Calu3 (cell line): Measurements from ENCODE around the gene ST14. TPM values are rescaled to one million over a fixed set of nuclear protein-coding genes. Genes with fewer than 3 reads are reported as not detected.

ENCODE experiments used
- Bru-seq: library from RNA; stranded (reverse); fragments of 400-500 nt; gene quantifications from one replicate; lab custom pipeline; 2021; lab: Mats Ljungman, UMichigan
- BruChase-seq, 2 experiments: library from RNA; stranded (reverse); fragments of 400-500 nt; gene quantifications; one replicate each; lab custom pipeline; 2021; lab: Mats Ljungman, UMichigan
- BruUV-seq: library from RNA; stranded (reverse); fragments of 400-500 nt; replicated peaks from 2 replicates; lab custom pipeline; 2021; lab: Mats Ljungman, UMichigan
- CTCF ChIA-PET: fragments of 300-600 bp; sonication (Branson Sonifier 250); formaldehyde crosslinking; loops from one replicate; lab custom pipeline; 2022; ENCODE audit warnings: antibody characterized with exemption; lab: Charles Lee
- DNase-seq: peaks from one replicate; pipeline ENCODE4 v3.0.0; 2022
- H3K27ac Mint-ChIP-seq: one replicate; pipeline ENCODE4 v1.8.0; 2022; ENCODE audit warnings: mixed read lengths; ENCODE audit not compliant: unreplicated experiment
- H3K27me3 Mint-ChIP-seq: one replicate; pipeline ENCODE4 v1.8.0; 2022; ENCODE audit warnings: mixed read lengths; ENCODE audit not compliant: unreplicated experiment
- H3K36me3 Mint-ChIP-seq: one replicate; pipeline ENCODE4 v1.8.0; 2022; ENCODE audit warnings: mild to moderate bottlenecking, moderate library complexity, mixed read lengths; ENCODE audit not compliant: insufficient read depth, unreplicated experiment
- H3K4me1 Mint-ChIP-seq: one replicate; pipeline ENCODE4 v1.8.0; 2022; ENCODE audit warnings: mild to moderate bottlenecking, low read depth, mixed read lengths; ENCODE audit not compliant: unreplicated experiment
- H3K4me3 Mint-ChIP-seq: one replicate; pipeline ENCODE4 v1.8.0; 2022; ENCODE audit warnings: mild to moderate bottlenecking, low read depth, moderate library complexity, mixed read lengths; ENCODE audit not compliant: unreplicated experiment
- H3K9me3 Mint-ChIP-seq: one replicate; pipeline ENCODE4 v1.8.0; 2022; ENCODE audit warnings: low read depth, mixed read lengths; ENCODE audit not compliant: unreplicated experiment
- CTCF ChIP-seq: fragments of 200-600 bp; IDR thresholded peaks from one replicate; pipeline ENCODE4 v1.8.0; 2022; ENCODE audit warnings: antibody characterized with exemption; ENCODE audit not compliant: unreplicated experiment
- intact Hi-C: fragments of 100-400 bp; cut with micrococcal nuclease; formaldehyde crosslinking; loops from one replicate; pipeline ENCODE4 v1.10.0; 2022; ENCODE audit not compliant: unreplicated experiment
- long read RNA-seq: library from polyadenylated mRNA; stranded (forward); transcript quantifications from one replicate; pipeline ENCODE4 v2.0.0, GENCODE V29; 2022
- total RNA-seq: library from RNA; stranded (reverse); gene quantifications from 2 replicates; pipeline ENCODE4 v1.2.3, GENCODE V29; 2022

The ST14 gene
- total RNA-seq, result 153 and 174 TPM in 2 replicates
- percentile 82 among the genes with signal in this experiment for Bru-seq, nascent RNA
- BruChase-seq, experiment 1, labeled RNA remaining after a 6-hour chase, result percentile 83 among the genes with signal in this experiment
- percentile 73 among the genes with signal in this experiment for BruChase-seq, experiment 2, labeled RNA remaining after a 2-hour chase
- long read RNA-seq, transcript ST14-201 (19 exons, 3,539 nt), result major isoform, 231 of 349 reads
- long read RNA-seq, partial matches to known transcripts, result 87 of 349 reads
- long read RNA-seq, other reads (novel, unspliced or antisense), result 31 of 349 reads

DNA sequence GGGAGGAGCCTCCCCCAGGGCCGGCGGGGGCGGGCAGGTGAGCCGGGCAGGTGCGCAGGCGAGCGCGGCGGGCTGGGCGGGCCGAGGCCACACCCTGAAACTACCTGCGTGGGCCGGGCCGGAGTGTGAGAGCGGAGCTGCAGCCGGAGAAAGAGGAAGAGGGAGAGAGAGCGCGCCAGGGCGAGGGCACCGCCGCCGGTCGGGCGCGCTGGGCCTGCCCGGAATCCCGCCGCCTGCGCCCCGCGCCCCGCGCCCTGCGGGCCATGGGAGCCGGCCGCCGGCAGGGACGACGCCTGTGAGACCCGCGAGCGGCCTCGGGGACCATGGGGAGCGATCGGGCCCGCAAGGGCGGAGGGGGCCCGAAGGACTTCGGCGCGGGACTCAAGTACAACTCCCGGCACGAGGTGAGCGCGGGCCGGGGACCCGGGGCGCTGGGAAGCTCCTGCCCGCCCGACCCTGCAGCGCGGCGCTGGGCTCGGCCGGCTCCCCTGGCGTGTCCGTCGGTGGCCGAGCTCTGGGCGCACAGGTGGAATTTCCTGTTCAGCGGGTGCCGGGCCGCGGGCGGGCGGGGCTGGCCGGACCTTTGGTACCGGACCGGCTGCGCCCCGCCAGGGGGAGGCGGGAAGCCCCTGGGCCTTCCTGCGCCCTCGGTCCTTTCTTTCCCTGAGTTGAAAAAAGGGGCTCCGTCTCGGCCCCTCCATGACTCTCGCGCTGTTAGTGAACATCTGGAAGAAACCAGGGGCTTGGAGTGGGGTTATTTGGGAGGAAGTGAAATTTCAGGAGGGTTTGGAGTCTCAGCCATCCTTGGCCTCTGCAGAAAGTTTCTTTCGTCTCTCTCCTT is at the start of gene ST14:
Gene ST14, plus strand, starts transcription at position 126 of the 841 bp plus-strand sequence. Its CDS starts 198 bp downstream, at position 324.
- H3K9me3 Mint-ChIP-seq, result no peaks in the 10 kb centered on the region
- peaks cover 54% of the 10 kb centered on the region for H3K4me1 Mint-ChIP-seq
- H3K27me3 Mint-ChIP-seq, result no peaks in the 10 kb centered on the region
- H3K4me3 Mint-ChIP-seq, result peak within 1 kb of the TSS; percentile 82
- no peak for TF ChIP-seq CTCF
- BruUV-seq, result no TSS peak
- CTCF ChIA-PET, result interaction anchor here (0.9 to 2.5 kb wide), 2 partner anchors 10 to 14 kb away, joined by 3 to 14 read pairs; no protein-coding TSS in a partner anchor
- DNase-seq, result peak; percentile 81
- intact Hi-C loops, result no loop called here
- peaks cover 57% of the 10 kb centered on the region for H3K36me3 Mint-ChIP-seq
- peak within 1 kb of the TSS; percentile 83 for H3K27ac Mint-ChIP-seq

GRCh38 chr11:130110339-130111108 is 49.1 kb upstream of the ST14 start:
- BruUV-seq, result no TSS peak
- H3K36me3 Mint-ChIP-seq, result peaks cover 4% of the 10 kb centered on the region
- CTCF ChIA-PET, result interaction anchor here (0.6 to 0.7 kb wide), 2 partner anchors 9 to 77 kb away, joined by 4 read pairs; no protein-coding TSS in a partner anchor
- intact Hi-C loops, result no loop called here
- H3K4me3 Mint-ChIP-seq, result no peak overlapping the region
- no peaks in the 10 kb centered on the region for H3K4me1 Mint-ChIP-seq
- H3K27me3 Mint-ChIP-seq, result no peaks in the 10 kb centered on the region
- DNase-seq, result no peak
- no peak overlapping the region for H3K27ac Mint-ChIP-seq
- no peak for TF ChIP-seq CTCF
- H3K9me3 Mint-ChIP-seq, result no peaks in the 10 kb centered on the region

DNA sequence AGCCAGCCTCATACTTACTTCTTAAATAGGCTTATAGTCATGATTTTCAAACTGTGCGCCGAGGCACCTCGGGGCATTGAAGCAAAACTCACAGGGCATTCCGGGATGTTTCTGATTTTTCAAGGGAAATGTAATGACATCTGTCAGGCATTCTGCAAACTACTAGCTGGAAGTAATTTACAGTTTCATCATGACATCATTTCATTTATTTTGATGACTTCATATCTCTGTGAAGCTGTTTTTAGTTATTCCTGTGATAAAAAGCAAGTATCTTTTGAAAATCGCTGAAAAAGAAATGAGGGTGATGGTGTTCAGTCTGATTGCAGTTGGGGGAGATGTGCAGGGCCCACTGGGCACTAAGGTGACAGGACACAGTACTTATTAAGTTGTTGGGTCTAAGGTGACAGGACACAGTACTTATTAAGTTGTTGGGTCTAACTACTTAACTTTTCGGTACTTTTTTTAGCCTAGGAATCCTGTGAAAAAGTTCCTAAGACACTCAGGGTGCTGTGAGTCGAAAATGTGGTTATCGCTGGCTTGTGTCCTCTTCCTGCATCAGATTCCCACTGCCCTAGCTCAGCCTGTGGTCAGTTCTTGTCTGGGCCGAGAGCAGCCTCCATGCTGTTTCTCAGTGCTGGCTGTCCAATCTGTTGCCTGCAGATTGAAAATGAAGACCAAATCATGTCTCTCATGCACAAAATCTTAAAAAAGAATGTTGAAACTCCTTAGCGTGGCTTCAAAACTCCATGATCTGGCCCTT is 47.3 kb upstream of the ST14 start:
- no peaks in the 10 kb centered on the region for H3K4me1 Mint-ChIP-seq

More for the DNA sequence above, 47.3 kb upstream of the ST14 start:
- no peaks in the 10 kb centered on the region for H3K9me3 Mint-ChIP-seq
- H3K27ac Mint-ChIP-seq, result no peak overlapping the region
- BruUV-seq, result no TSS peak
- CTCF ChIA-PET, result no interaction called here
- H3K36me3 Mint-ChIP-seq, result peaks cover 4% of the 10 kb centered on the region
- no peak overlapping the region for H3K4me3 Mint-ChIP-seq
- no peak for TF ChIP-seq CTCF
- no peaks in the 10 kb centered on the region for H3K27me3 Mint-ChIP-seq
- DNase-seq, result no peak
- intact Hi-C loops, result no loop called here
